Measurements from ENCODE around the gene C14orf180. TPM values are rescaled to one million over a fixed set of nuclear protein-coding genes. Genes with fewer than 3 reads are reported as not detected.

The C14orf180 gene
- total and polyA plus RNA-seq, 2 of the 8 experiments (the other 6 are each of a cell fraction or from before 2014, with no cell fraction given): not detected

DNA sequence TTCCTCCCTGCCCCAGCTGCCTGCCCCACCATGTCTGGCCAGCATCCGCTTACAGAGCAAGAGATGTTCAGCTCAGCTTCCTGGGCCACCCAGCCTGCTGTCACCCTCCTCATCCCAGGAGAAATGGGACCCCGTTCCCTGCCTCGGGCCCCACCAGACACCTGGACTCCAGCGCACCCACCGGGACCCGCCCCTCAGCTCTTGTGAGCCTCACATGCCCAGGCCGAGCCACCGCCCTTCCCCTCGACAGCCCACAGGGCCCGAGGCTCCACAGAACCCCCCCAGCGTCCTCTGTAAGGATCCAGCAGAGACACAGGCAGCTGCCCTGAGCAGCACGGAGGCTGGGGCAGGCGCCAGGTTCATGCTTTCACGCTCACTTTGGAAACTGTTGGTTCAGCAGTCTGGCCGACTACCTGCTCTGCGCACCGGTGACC is 18.4 kb upstream of the C14orf180 start:
- POLR2A ChIA-PET (ENCODE audit: partially characterized antibody): interaction anchor here (0.6 kb wide), 1 partner anchor 429 kb away, joined by 3 read pairs; no protein-coding TSS in a partner anchor
- H3K9ac ChIP-seq (replicated peaks in 1 of 4; ENCODE audit: extremely low read depth in 1 of 4, low read depth in 3 of 4, low read length in 3 of 4): no peak overlapping the region
- no peak overlapping the region for H4K8ac ChIP-seq (ENCODE audit: extremely low read depth, insufficient read depth, low read length)
- CTCF ChIA-PET (ENCODE audit: partially characterized antibody): interaction anchor here (0.6 to 2.3 kb wide), 9 partner anchors 10 to 556 kb away, joined by 3 to 10 read pairs (median 3); partner anchors contain the start of gene ASPG
- H3K23ac ChIP-seq (ENCODE audit: insufficient read length): no peak overlapping the region
- DNase-seq (ENCODE audit: low read depth in 1 of 2, low spot score in 2 of 2): no peak
- no peak overlapping the region for H2BK12ac ChIP-seq (ENCODE audit: low read depth, low read length)
- no peak overlapping the region for H4K5ac ChIP-seq (ENCODE audit: insufficient read length, low read depth, low read length)
- H3K4ac ChIP-seq (replicated peaks; ENCODE audit: insufficient read length, low read depth, low read length): no peak overlapping the region
- H3K4me2 ChIP-seq (ENCODE audit: insufficient read depth in 1 of 2, low read depth in 2 of 2, low read length in 2 of 2): no peak overlapping the region
- H3K9me3 ChIP-seq (ENCODE audit: insufficient read depth in 2 of 2, low read depth in 1 of 2, low read length in 1 of 2): no peaks in the 10 kb centered on the region
- no peak overlapping the region for H2BK5ac ChIP-seq (ENCODE audit: low read depth, low read length)
- peaks cover 0 to 4% of the 10 kb centered on the region in 2 experiments for H4K20me1 ChIP-seq (replicated peaks in 1 of 2; ENCODE audit: control insufficient read depth in 1 of 2, insufficient read depth in 2 of 2, low read length in 2 of 2)
- H2AFZ ChIP-seq (ENCODE audit: low read length): no peak overlapping the region
- no peak overlapping the region for H4K91ac ChIP-seq (replicated peaks; ENCODE audit: insufficient read length, low read length)
- no peak overlapping the region for H3K18ac ChIP-seq (ENCODE audit: extremely low read depth, low read length)
- H3K36me3 ChIP-seq (ENCODE audit: control insufficient read depth in 2 of 4, insufficient read depth in 4 of 4, low read length in 3 of 4): no peaks in the 10 kb centered on the region
- no peak overlapping the region for H2BK15ac ChIP-seq (ENCODE audit: low read length)
- no peak overlapping the region for H2BK120ac ChIP-seq (replicated peaks; ENCODE audit: low read depth, low read length)
- no peak overlapping the region for H2BK20ac ChIP-seq (ENCODE audit: low read length)
- H3K56ac ChIP-seq (replicated peaks; ENCODE audit: insufficient read length, low read depth, low read length): no peak overlapping the region
- no peaks in the 10 kb centered on the region for H3K79me1 ChIP-seq (ENCODE audit: low read depth, low read length)
- H3K14ac ChIP-seq (ENCODE audit: insufficient read length): no peak overlapping the region
- no peaks in the 10 kb centered on the region for H3K79me2 ChIP-seq (ENCODE audit: control insufficient read depth in 1 of 2, insufficient read depth in 2 of 2, low read length in 2 of 2)
- FAIRE-seq: no peak
- H2AK5ac ChIP-seq (ENCODE audit: low read depth, low read length): no peak overlapping the region
- 92% methylated on average over 17 of the region's 17 CpGs; no CpG with 5 or more reads in 1 of the 2 experiments for WGBS, 2 experiments (ENCODE audit: extremely low coverage in 1 of 2, insufficient coverage in 1 of 2, insufficient read length in 1 of 2, insufficient replicate concordance in 2 of 2, low coverage in 1 of 2, low lambda C conversion rate in 2 of 2, missing lambda C conversion rate in 1 of 2)
- H3K4me1 ChIP-seq (replicated peaks in 1 of 4; ENCODE audit: control insufficient read depth in 3 of 4, insufficient read depth in 4 of 4, low read length in 3 of 4): peaks cover 0 to 6% (median under 1%) of the 10 kb centered on the region in 4 experiments; a peak in 3 of 7 replicates
- no peak for TF ChIP-seq POLR2A (IDR thresholded peaks at IDR 0.05; ENCODE audit: control extremely low read depth in 1 of 2, low read depth in 2 of 2, low read length in 2 of 2)
- TF ChIP-seq, protein P1, sequence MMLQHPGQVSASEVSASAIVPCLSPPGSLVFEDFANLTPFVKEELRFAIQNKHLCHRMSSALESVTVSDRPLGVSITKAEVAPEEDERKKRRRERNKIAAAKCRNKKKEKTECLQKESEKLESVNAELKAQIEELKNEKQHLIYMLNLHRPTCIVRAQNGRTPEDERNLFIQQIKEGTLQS (IDR thresholded peaks at IDR 0.05; ENCODE audit: insufficient read depth, low read depth, low read length): no peak
- TF ChIP-seq RAD21 (IDR thresholded peaks at IDR 0.05 in 1 of 2, conservative IDR thresholded peaks at IDR 0.05 in 1 of 2; ENCODE audit: low read depth in 2 of 2, low read length in 2 of 2): no peak
- no peak for TF ChIP-seq SAP30 (IDR thresholded peaks at IDR 0.05; ENCODE audit: insufficient read depth, insufficient replicate concordance, low read length)
- TF ChIP-seq PHF8 (conservative IDR thresholded peaks at IDR 0.05; ENCODE audit: low read depth, low read length): no peak
- no peak overlapping the region for H3K4me3 ChIP-seq (ENCODE audit: extremely low read depth in 1 of 4, insufficient read depth in 2 of 4, low read depth in 3 of 4, low read length in 4 of 4)
- no peak overlapping the region for H3K27ac ChIP-seq (ENCODE audit: low read depth, low read length)
- no peaks in the 10 kb centered on the region for H3K23me2 ChIP-seq (ENCODE audit: low read depth, low read length)
- no peaks in the 10 kb centered on the region; a peak in 2 of 7 replicates for H3K27me3 ChIP-seq (replicated peaks in 1 of 4; ENCODE audit: control insufficient read depth in 3 of 4, extremely low read depth in 1 of 4, insufficient read depth in 3 of 4, low read length in 3 of 4)
